Ishikawa (cell line): Measurements from ENCODE around the gene WNT11.

Experiments used
- CREB1 ChIP-seq: IDR thresholded peaks from 2 replicates; pipeline ENCODE4 v1.6.1; 2012; ENCODE audit warnings: low read depth
- EP300 ChIP-seq: IDR thresholded peaks from 2 replicates; pipeline ENCODE4 v1.6.1; 2012; ENCODE audit warnings: borderline replicate concordance
- FOXM1 ChIP-seq: IDR thresholded peaks from 2 replicates; pipeline ENCODE4 v1.6.1; 2012; ENCODE audit warnings: low read depth, borderline replicate concordance
- MAX ChIP-seq: IDR thresholded peaks from 2 replicates; pipeline ENCODE4 v1.6.1; 2012
- NFIC ChIP-seq: IDR thresholded peaks from 2 replicates; pipeline ENCODE4 v1.6.1; 2012
- RAD21 ChIP-seq: IDR thresholded peaks from 2 replicates; pipeline ENCODE4 v1.6.1; 2012; ENCODE audit warnings: low read depth
- REST ChIP-seq: IDR thresholded peaks from 2 replicates; pipeline ENCODE4 v1.6.1; 2012; ENCODE audit warnings: low read depth, mild to moderate bottlenecking
- TEAD4 ChIP-seq: IDR thresholded peaks from 2 replicates; pipeline ENCODE4 v1.6.1; 2012
- USF1 ChIP-seq: IDR thresholded peaks from 2 replicates; pipeline ENCODE4 v1.6.1; 2012
- YY1 ChIP-seq: IDR thresholded peaks from 2 replicates; pipeline ENCODE4 v1.6.1; 2012; ENCODE audit warnings: low read depth
- ZBTB7A ChIP-seq: IDR thresholded peaks from 2 replicates; pipeline ENCODE4 v1.6.1; 2012; ENCODE audit warnings: low read depth

GRCh38 chr11:76214968-76215548, 8.8 kb upstream of the WNT11 start:
- TF ChIP-seq REST (no peak), ZBTB7A (no peak), USF1 (no peak), TEAD4 (no peak), FOXM1 (no peak), RAD21 (no peak), NFIC (no peak), MAX (no peak), YY1 (no peak), EP300 (no peak), CREB1 (no peak)
